NCI-H2107 treated with DMSO at 0.1 percent for 48 hours (cell line): ENCODE measurements around the gene PDC.
A peak's percentile ranks its signal among the peaks of the same experiment; 100 is the strongest.

ENCODE experiments used
- DNase-seq: peaks from one replicate; lab custom pipeline; 2025; ENCODE audit not compliant: unreplicated experiment; lab: John Stamatoyannopoulos, UW

Gene PDC

GRCh38 chr1:186461014-186461413 lies at the start of gene PDC:
TSS of gene PDC (minus strand) at chr1:186461114. CDS start at chr1:186449459, 11,655 bp downstream.
- DNase-seq = no peak

GRCh38 chr1:186503190-186503589 lies 42.3 kb upstream of the PDC start:
- DNase-seq = no peak

GRCh38 chr1:186502087-186502486 lies 41.2 kb upstream of the PDC start:
- no peak for DNase-seq

DNA sequence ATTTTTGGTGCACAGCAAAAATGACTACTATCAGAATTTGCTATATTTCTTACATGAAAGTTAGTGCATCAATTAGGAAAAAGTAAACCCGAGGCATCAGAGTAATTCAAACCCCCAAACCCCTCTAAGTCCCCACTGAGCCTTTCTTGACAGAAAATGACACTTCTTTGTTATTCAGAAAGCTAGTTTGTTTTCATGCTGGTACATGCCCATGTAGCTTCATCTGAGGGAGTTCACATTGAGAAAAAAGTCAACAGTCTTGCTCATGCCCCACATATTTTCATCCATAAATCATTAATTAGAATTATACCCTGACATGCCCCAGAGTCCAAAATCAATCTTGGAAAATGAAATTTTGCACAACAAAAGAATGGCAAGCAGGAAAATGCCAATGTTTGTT lies 39.9 kb upstream of the PDC start:
- no peak for DNase-seq

DNA sequence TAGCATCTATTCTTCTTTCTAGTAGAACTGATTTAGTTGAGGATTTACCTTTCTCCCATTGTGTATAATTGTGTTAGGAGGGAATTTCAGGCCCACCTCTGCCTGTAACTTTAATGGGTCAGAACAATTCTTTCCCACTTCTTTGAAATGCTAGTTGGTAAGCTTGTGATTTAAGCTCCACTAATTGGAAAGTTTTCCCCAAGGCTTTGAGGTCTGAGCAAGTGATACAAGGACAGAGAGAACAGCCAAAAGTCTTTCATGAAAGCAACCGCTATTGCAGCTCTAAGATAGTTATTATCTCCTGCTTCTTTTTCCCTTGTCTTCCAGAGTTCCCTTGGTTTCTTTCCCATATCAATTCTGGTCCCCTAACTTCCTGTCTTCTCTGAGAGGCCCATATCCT lies 38.7 kb upstream of the PDC start:
- no peak for DNase-seq

DNA sequence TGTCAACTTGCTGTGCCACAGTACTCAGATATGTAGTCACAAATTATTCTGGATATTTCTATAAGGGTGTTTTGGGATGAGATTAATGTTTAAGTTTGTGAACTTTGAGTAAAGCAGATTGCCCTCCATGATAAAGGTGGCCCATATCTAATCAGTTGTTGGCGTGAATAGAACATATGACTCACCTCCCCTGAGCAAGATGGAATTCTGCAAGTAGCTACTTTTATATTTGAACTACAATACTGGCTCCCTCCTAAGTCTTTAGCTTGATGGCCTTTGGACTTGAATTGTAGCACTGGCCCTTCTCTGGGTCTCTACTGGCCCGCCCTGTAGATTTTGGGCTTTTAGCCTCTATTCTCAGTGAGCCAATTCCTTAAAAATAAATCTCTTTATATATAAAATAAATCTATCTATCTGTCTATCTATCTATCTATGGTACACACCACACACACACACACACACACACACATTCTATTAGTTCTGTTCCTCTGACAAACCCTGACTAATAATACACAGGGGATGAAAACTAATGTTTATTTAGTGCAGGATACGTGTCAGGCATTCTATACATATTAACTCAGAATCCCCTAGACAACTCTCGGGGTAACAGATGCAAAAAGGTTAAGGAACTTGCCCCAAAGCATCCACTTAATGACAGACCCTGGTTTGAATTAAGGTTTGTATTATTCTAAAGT lies 37.9 kb upstream of the PDC start:
- no peak for DNase-seq

GRCh38 chr1:186498071-186498470 lies 37.2 kb upstream of the PDC start:
- no peak for DNase-seq

GRCh38 chr1:186497651-186498050 lies 36.7 kb upstream of the PDC start:
- no peak for DNase-seq

DNA sequence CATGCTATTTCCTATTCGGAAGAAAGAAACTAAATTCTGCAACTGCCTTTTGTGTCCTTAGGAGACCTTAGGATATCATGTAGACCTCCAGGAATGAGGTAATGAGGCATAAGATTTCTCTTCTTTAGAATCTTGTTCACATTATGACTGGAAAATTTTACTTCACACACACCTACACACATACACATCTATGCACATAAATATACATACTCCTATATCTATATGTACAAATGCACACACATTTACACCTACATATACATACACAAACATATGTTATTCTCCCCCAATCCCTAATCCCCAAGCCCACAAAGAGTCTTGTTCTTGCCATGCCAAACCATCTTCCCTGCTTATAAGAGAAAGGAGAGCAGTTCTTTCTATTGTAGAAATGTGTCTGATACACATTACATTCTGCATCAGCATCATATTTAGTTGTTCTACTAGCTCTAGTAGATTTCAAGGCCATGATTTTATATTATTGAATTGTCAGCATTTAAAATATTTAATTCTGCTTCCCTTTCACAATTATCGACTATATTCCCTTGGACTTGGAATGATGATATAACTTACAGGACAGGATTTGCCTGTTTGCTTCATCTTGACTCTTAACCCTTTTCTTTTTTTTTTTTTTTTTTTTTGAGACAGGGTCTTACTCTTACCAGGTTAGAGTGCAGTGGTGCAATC lies 35.4 kb upstream of the PDC start:
- DNase-seq = no peak

DNA sequence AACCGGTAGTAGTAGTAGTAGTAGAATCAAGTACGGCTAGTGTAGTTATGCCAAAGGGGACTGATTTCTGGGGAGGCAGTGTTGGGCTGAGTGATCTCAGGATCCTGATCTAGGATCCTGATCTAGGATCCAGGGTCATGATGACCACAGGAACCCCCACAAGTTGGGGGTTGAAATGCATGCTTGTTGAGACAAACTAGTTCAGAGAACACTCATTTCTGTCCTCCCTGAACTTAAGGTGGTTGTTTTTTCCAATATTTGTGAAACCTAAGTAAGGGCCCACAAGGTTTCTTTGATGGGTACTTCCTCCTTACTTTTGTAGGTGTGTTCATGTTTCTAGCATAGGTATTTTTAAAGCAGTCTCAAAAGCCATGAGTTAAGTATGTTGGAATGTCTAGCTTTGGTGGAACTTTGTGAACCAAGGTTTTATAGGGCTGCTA lies 33.9 kb upstream of the PDC start:
- DNase-seq = no peak

- DNase-seq = no peak
Measured at GRCh38 chr1:186492531-186493291, 31.8 kb upstream of the PDC start.

DNA sequence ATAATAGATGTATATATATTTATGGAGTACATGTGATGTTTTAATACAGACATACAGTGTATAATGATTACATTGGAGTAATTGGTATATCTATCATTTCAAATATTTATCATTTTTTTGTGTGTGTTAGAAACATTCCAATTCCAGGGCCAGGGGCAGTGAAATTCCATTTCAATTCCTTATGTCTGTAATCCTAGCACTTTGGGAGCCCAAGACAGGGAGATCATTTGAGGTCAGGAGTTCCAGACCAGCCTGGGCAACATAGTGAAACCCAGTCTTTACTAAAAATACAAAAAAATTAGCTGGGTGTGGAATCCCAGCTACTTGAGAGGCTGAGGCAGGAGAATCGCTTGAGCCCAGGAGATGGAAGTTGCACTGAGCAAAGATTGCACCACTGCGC lies 30.4 kb upstream of the PDC start:
- no peak for DNase-seq

- DNase-seq = no peak
Measured at GRCh38 chr1:186487163-186487562, 26.2 kb upstream of the PDC start.

DNA sequence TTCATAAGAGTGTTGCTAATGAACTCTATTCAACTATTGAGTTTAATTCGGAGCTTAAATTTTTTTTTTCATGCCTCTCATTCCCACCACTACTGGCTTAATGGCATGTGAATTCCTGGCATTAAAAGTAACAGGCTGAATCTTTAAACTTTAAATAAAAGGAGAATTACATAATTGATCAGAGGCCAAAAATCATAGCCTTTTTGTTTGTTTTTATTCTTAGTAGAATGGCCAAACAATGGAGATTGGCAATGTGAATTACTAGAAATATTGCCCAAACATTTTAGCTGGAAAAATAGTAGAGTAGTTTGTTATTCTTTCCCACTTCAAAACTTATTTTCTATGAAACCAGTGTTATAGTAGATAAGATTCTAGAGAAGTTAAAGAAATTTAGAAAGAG lies 25.1 kb upstream of the PDC start:
- no peak for DNase-seq

- no peak for DNase-seq
Measured at GRCh38 chr1:186483561-186483960, 22.6 kb upstream of the PDC start.

DNA sequence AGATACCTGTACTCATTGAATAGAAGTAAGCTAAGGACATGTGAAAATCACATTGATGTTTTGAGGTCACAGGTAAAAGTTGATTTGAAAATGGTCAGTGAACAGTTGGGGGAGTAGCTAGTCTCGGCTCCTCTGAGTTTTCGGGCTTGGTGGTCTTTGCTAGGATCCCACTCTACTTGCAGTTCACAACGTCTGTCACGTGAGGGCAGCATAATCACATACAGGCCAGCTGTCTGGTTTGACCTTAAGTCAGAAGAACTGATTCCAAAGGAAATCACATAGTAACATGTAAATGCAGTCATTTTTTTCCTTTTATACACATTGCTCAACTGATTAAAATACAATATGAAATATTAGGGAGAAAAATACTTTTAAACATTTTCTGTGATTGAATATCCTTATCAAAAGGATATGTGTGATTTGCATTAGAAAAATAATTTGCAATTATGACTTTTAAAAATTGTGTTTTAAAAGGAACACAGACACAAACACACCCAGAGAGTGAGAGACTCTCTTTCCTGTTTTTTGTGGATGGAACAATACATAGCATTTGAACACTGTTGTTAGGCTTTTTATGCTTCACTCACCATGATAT lies 21.8 kb upstream of the PDC start:
- peak; percentile 29 for DNase-seq

DNA sequence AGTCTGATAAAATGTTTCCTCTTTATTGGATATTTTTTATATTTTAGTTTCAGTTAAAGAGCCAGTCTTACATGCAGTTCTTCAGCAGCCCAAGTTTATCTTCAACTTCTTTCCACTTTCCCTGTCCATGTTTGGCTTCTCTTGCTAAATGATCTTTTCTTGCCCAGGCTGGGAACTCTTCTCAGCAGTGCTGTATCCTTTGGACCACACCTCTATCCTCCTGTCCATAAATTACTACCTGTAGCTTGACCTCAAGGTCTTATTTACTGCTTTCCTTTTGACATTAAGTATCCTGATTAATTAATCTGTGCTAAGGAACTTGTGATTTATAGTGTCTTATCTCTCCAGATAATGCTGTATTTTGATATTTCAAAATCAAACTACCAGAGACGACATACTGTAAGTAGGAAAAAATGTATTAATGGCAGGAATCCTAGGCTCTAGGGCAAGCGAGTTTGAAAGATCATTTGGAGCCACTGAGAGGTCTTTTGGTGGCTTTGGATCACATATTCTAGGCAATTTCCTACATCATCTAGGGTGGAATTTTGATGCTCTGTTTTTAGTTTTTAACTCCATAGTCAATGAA lies 20.5 kb upstream of the PDC start:
- DNase-seq = no peak

DNA sequence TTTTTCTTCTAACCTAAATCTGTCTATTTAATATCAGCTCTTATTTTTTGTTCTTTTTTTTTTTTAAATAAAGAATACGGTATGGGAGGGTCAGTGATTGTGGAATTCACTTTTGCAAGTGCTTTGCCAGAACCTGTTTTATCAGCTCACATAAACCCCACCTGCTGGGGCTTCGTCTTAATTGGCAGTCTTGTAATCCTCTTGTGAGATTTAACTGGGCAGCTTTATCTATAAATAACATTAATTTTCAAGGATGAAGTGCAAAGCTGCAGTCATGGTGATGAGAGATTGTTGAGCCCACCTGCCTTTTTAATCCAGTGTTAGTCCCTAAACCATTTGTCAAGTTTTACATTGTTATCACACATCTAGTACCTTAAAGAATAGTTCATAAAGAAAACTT lies 18.2 kb upstream of the PDC start:
- DNase-seq = no peak

GRCh38 chr1:186476264-186477040 lies 15.5 kb upstream of the PDC start:
- no peak for DNase-seq

DNA sequence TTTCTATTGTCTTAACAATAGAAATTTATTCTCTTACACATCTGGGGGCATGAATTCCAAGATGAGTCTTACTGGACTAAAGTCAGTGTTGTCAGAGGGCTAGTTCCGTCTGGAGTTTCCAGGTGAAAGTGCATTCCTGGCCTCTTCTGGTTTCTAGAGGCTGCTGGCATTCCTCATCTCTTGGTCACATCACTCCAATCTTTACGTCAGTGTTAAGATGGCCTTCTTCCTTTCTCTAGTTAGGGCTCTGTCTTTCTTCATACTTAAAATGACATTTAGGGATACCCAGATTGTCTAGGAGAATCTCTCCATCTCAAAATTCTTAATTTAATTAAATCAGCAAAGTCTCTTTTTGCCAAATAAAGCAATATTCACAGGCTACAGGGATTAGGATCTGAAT lies 13.3 kb upstream of the PDC start:
- no peak for DNase-seq

DNA sequence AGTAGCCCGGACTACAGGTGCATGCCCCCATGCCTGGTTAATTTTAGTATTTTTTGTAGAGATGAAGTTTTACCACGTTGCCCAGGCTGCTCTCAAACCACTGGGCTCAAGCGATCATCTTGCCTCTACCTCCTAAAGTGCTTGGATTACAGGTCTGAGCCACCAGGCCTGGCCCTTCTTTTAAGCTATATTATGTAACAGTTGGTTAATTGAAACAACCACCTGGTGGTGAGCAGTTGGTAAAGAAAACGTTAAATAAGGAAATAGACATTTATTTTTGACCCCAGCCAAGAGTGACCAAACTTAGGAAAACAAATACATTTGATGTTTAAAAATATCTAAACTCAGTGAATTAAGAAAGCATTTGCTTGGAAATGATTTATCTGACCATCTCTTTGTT lies 12.1 kb upstream of the PDC start:
- no peak for DNase-seq
